AG09319 (cell line): ENCODE data around the gene AGAP1.

Source experiments
- DNase-seq: peaks from one replicate; pipeline ENCODE4 v3.0.0-alpha.2; 2010; ENCODE audit warnings: low read depth; ENCODE audit errors: extremely low read depth
- TF ChIP-seq, protein P1 (sequence below): IDR thresholded peaks from 2 replicates; pipeline ENCODE4 v1.5.1; 2011; ENCODE audit warnings: low read depth, mild to moderate bottlenecking, inconsistent platforms, low read length, moderate library complexity

AGAP1 gene

DNA sequence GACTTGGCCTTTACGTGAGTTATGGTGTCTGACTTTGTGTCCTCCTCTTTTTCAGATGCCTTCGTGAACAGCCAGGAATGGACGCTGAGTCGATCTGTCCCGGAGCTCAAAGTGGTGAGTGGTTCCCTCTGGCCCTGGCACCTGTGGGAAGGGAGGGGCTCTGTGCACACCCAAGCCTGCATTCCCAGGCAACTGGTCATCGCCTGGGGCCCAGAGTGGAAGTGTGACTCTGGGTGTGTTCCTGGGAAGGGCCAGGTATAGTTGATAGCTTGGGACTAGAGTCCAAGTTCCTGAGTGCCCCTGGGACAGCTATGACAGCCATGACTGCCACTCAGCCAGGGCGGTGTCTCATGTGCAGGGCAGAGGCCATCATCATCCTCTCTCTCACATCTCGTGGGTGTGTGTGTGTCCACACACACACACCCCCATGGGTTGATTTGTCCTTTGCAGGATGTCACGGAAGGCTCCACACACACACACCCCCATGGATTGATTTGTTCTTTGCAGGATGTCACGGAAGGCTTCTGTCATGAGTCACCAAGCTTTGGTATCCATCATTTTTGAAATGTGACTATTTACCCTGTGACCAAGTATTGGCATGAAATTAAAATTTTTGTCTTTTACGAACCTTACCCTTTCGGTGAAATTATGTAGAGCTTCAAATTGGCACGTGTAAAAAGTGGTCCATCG lies 215.4 kb downstream of the AGAP1 start:
- DNase-seq, result no peak
- TF ChIP-seq, protein P1, sequence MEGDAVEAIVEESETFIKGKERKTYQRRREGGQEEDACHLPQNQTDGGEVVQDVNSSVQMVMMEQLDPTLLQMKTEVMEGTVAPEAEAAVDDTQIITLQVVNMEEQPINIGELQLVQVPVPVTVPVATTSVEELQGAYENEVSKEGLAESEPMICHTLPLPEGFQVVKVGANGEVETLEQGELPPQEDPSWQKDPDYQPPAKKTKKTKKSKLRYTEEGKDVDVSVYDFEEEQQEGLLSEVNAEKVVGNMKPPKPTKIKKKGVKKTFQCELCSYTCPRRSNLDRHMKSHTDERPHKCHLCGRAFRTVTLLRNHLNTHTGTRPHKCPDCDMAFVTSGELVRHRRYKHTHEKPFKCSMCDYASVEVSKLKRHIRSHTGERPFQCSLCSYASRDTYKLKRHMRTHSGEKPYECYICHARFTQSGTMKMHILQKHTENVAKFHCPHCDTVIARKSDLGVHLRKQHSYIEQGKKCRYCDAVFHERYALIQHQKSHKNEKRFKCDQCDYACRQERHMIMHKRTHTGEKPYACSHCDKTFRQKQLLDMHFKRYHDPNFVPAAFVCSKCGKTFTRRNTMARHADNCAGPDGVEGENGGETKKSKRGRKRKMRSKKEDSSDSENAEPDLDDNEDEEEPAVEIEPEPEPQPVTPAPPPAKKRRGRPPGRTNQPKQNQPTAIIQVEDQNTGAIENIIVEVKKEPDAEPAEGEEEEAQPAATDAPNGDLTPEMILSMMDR, result no peak

DNA sequence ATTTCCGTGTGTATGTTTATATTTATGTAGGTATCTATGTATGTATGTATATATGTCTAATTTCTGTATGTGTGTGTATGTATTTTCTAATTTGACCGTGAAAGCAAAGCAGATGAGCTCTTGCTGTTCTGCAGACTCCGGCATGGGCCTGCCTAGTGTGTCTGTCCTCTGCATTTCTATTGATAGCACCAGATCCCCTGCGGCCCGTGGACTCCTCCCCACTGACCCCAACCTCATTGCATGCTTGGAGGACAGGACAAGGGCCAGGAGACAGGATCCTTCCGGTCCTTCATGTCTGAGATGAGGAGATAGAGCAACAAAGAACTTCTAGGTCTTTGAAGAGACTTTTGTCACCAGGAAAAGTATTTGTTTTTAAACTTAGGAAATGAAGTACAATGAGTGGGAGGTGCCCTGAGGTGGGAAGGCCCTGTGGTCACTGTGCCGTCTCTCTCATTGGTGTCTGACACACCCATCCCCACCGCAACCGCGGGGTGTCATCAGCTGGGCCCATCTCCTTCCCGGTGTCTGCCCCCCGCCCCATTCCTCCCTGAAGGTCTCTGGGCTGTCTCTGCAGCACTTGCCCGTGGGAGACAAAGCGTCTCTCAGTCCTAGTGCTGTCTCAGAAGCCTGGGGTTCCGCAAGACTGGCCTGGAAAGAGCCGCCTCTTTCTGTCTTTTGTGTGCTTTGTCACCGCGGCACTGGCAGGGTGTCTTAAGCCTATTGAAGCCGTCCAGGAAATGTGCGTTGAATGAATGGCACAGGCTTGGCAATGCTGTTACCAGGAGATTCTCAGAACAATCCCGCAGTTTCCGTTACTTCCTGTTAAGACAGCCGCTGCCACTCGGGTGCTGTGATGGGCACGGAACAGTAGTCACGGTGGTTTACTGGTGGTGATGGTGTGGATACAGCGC lies 216.4 kb downstream of the AGAP1 start:
- DNase-seq, result no peak
- TF ChIP-seq, protein P1, result no peak

- no peak for DNase-seq
- TF ChIP-seq, protein P1, result no peak
Measured at GRCh38 chr2:235710933-235711332, 217.1 kb downstream of the AGAP1 start.

DNA sequence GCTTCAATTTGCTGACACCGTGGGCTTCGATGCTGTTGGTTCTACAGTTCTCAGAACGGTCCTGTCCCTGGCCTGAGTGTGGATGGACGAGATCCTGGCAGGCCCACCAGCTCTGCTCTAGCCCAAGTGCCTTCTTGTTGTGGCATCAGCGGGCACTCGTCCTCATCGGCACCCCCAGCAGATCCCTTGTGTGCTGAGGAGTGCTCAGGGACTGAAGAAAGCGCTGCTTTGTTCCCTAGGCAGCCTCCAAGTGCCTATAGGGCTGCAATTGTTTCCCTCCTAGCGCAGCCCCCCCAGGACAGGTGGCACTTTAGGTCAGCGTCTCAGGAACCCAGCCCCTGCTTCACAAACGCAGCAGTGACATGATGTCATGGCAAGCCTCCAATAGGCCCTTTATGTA lies 217.7 kb downstream of the AGAP1 start:
- TF ChIP-seq, protein P1, result no peak
- no peak for DNase-seq

DNA sequence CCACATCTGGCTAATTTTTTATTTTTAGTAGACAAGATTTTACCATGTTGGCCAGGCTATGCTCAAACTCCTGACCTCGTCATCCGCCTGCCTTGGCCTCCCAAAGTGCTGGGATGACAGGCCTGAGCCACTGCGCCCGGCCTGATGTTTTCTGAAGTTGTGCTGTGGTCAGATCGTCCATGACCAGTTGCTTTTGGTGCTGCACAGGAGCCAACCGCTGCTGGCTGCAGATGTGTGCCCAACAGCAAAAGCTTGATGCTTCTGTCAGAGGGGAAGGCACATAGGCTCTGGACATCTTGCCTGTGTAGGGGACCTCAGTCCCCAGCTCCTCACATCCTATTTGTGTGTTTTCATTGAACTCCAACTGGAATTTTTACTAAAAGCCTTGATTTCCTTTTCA lies 218.3 kb downstream of the AGAP1 start:
- no peak for DNase-seq
- TF ChIP-seq, protein P1, result no peak

- TF ChIP-seq, protein P1, result no peak
- no peak for DNase-seq
Measured at GRCh38 chr2:235713189-235713588, 219.3 kb downstream of the AGAP1 start.

DNA sequence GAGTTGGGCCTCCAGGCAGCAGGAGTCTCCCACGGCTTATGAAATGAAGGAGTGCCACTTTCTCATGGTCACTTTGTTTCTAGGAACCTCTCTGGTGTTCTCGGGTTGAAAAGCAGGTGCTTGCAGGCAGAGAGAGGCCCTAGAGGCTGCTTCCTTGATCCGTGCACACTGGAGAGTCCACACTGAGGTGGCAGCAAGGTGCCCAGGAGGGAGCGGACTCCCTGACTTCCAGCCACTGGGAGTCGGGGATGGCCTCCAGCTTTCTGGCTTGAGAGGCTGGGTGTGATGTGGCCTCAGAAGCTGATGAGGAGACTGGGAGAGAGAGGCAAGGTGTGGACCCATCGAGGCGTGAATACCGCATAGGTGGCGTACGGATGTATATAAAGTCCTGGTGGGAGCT lies 221.8 kb downstream of the AGAP1 start:
- DNase-seq, result no peak
- TF ChIP-seq, protein P1, result no peak
